Measurements from ENCODE around the gene POM121C.
"Not testable (repeated sequence)": the region's sequence is repeated elsewhere in the genome, so short reads cannot be mapped to it uniquely, and the experiment has no call there.

GRCh38 chr7:75374519-75375317 is 111.4 kb downstream of the POM121C start:
- not testable (repeated sequence) for TF ChIP-seq CTCF, POLR2A (IDR thresholded peaks at IDR 0.05)

Measured in heart left ventricle (tissue), 13 donors.